Mesendoderm (in vitro differentiated cells): ENCODE measurements around the gene GP1BB.

Experiments used
- DNase-seq: peaks from one replicate; pipeline ENCODE4 v3.0.0; 2013
- H2AK5ac ChIP-seq: 2 replicates; pipeline ENCODE4 v1.6.1; 2013; ENCODE audit warnings: low read length, inconsistent platforms
- H2BK120ac ChIP-seq: 2 replicates; pipeline ENCODE4 v1.6.1; 2013; ENCODE audit warnings: low read depth, mild to moderate bottlenecking, low read length, moderate library complexity, mixed read lengths
- H2BK15ac ChIP-seq: replicated peaks from 2 replicates; pipeline ENCODE4 v1.6.1; 2013; ENCODE audit warnings: low read depth, mild to moderate bottlenecking, moderate library complexity
- H2BK5ac ChIP-seq: 2 replicates; pipeline ENCODE4 v1.6.1; 2013; ENCODE audit warnings: low read length, inconsistent platforms
- H3K18ac ChIP-seq: 2 replicates; pipeline ENCODE4 v1.6.1; 2013; ENCODE audit warnings: mild to moderate bottlenecking, low read length, mixed read lengths
- H3K23ac ChIP-seq: one replicate; pipeline ENCODE4 v1.6.1; 2013; ENCODE audit warnings: low read length
- H3K27ac ChIP-seq: 2 replicates; pipeline ENCODE4 v1.5.1; 2013; ENCODE audit warnings: low read depth, mild to moderate bottlenecking, inconsistent platforms, low read length, moderate library complexity
- H3K27me3 ChIP-seq: 2 replicates; pipeline ENCODE4 v1.6.1; 2013; ENCODE audit warnings: low read length, control low read depth, mild to moderate bottlenecking, inconsistent platforms; ENCODE audit not compliant: insufficient read depth, poor library complexity
- H3K36me3 ChIP-seq: 2 replicates; pipeline ENCODE4 v1.6.1; 2013; ENCODE audit warnings: low read length, inconsistent platforms; ENCODE audit not compliant: control insufficient read depth, insufficient read depth
- H3K4ac ChIP-seq: one replicate; pipeline ENCODE4 v1.6.1; 2013; ENCODE audit warnings: low read depth, mild to moderate bottlenecking, low read length, moderate library complexity
- H3K4me1 ChIP-seq: 2 replicates; pipeline ENCODE4 v1.6.1; 2013; ENCODE audit warnings: low read depth, low read length, inconsistent platforms; ENCODE audit not compliant: control insufficient read depth
- H3K4me2 ChIP-seq: 2 replicates; pipeline ENCODE4 v1.6.1; 2013; ENCODE audit warnings: low read length
- H3K4me3 ChIP-seq: 2 replicates; pipeline ENCODE4 v1.5.1; 2013; ENCODE audit warnings: mild to moderate bottlenecking, low read length
- H3K56ac ChIP-seq: one replicate; pipeline ENCODE4 v1.6.1; 2013; ENCODE audit warnings: low read length
- H3K79me1 ChIP-seq: 2 replicates; pipeline ENCODE4 v1.6.1; 2013; ENCODE audit warnings: low read length, inconsistent platforms
- H3K79me2 ChIP-seq: 2 replicates; pipeline ENCODE4 v1.6.1; 2013; ENCODE audit warnings: mild to moderate bottlenecking, low read length; ENCODE audit not compliant: control insufficient read depth, insufficient read depth
- H3K9ac ChIP-seq: 2 replicates; pipeline ENCODE4 v1.6.1; 2013; ENCODE audit warnings: low read length, inconsistent platforms
- H4K5ac ChIP-seq: one replicate; pipeline ENCODE4 v1.6.1; 2013; ENCODE audit warnings: low read length
- H4K8ac ChIP-seq: one replicate; pipeline ENCODE4 v1.6.1; 2013; ENCODE audit warnings: low read depth, mild to moderate bottlenecking, control low read depth, low read length, moderate library complexity
- WGBS: extraction: QIAGEN DNeasy Blood & Tissue Kit; methylation state at CpG from one replicate; pipeline ENCODE4 v1.1.7; 2013; ENCODE audit warnings: low lambda C conversion rate, missing lambda C conversion rate; ENCODE audit not compliant: insufficient coverage; ENCODE audit errors: extremely low coverage; 5-methylcytosine and 5-hydroxymethylcytosine counted together

The GP1BB gene

DNA sequence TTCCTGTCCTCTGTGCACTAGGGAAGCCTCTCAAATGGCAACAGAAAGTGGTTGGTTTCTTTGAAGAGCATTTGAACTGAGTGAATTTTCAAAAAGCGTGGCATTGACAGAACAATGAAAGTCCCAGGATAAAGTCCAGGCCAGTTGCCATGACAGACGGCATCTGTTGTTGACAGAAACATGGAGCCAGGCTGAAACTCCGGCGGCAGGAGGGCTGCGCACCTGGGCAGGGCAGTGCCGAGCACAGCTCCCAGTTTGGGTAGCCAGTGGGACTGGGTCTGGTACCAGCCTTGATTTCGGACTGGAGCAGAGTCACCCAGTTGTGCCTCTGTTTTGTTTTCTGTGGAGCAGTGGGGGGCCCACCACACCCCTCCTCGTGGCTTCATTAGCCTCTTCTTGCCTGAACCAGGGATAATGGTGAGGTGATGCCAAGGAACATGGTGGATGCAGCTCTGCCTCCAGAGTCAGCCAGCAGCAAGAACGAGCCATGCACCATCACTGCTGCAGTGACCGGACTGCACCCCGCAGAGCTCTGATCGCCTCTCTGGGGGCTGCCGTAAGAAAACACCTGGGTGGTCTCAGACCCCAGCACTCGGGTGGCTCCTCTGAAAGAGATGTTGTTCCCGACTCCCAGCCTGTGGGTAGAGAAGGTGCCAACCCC lies 18.9 kb upstream of the GP1BB start:
- WGBS: no CpG with 5 or more reads among the region's 15 CpGs
- Histone ChIP-seq H3K56ac (peak overlapping the region; percentile 59), H3K4me1 (peaks cover 8% of the 10 kb centered on the region), H2BK5ac (no peak overlapping the region), H4K5ac (no peak overlapping the region), H3K36me3 (no peaks in the 10 kb centered on the region), H3K4me2 (no peak overlapping the region), H2BK15ac (no peak overlapping the region), H4K8ac (no peak overlapping the region), H3K4ac (no peak overlapping the region), H2AK5ac (no peak overlapping the region), H3K4me3 (no peak overlapping the region), H2BK120ac (no peak overlapping the region), H3K23ac (no peak overlapping the region), H3K27ac (no peak overlapping the region), H3K9ac (peak overlapping the region; percentile 16), H3K79me1 (no peaks in the 10 kb centered on the region), H3K27me3 (no peaks in the 10 kb centered on the region), H3K18ac (no peak overlapping the region), H3K79me2 (no peaks in the 10 kb centered on the region)
- no peak for DNase-seq

DNA sequence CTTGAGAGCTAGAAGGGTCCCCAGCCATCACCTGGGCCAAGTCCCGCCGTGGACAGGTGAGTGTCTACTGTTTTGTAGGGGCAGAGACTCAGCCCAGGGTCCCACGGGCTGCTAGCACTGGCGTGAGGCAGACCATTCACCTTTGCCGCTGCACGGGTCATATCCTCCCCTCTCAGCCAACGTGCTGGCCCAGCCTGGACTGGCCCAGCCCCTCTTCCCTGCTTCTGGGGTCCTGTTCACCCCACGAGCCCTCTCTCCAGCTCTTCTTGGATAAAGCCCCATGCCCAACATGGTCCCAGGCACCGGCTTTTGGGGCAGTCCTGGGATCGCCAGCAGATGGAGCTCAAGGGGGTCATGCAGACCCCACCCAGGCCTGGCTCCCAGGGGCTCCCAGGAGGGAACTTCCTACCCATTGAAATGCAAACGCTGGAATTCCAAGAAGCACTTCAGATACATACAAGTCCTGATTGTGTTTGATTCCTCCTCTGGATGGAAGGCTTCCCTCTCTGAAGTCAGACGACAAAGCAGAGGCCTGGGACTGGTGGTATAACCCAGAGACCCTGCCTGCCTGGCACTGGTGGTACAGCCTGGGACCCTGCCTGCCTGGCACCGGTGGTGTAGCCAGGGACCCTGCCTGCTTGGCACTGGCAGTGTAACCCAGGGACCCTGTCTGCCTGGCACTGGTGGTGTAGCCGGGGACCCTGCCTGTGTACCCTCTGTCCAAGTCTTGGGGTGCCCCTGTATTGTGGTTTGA lies 18.0 kb upstream of the GP1BB start:
- Histone ChIP-seq H3K27me3 (no peaks in the 10 kb centered on the region), H3K56ac (peak overlapping the region; percentile 59), H2BK120ac (peak overlapping the region; percentile 67), H3K79me2 (no peaks in the 10 kb centered on the region), H4K8ac (no peak overlapping the region), H3K4me2 (no peak overlapping the region), H2BK15ac (peak overlapping the region; percentile 42), H3K9ac (peak overlapping the region; percentile 15), H3K79me1 (no peaks in the 10 kb centered on the region), H3K18ac (peak overlapping the region; percentile 28), H3K4me1 (peaks cover 14% of the 10 kb centered on the region), H4K5ac (no peak overlapping the region), H3K27ac (no peak overlapping the region), H2BK5ac (peak overlapping the region; percentile 76), H3K4ac (peak overlapping the region; percentile 83), H3K4me3 (no peak overlapping the region), H2AK5ac (no peak overlapping the region), H3K36me3 (no peaks in the 10 kb centered on the region), H3K23ac (no peak overlapping the region)
- peak; percentile 96 for DNase-seq
- no CpG with 5 or more reads among the region's 14 CpGs for WGBS

DNA sequence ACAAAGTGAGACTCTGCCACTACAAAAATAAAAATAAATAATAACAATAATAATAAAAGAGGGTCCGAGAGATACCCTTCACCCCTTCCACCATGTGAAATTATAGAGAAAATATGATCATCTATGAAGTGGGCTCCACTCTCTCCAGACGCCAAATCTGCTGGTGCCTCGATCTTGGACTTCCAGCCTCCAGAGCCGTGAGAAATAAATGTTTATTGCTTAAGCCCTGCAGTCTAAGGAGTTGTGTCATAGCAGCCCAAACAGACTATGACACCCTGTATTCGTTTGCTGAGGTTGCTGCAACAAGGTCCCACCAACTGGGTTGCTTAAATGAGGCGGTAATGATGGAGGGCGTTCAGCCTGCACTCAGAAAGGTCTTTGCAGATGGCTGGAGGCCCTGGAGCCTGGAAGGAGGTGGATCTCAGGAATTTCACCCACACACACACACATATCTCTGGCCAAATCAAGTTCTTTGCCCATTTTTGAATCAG lies 16.6 kb upstream of the GP1BB start:
- no peak overlapping the region for H4K5ac ChIP-seq
- no peaks in the 10 kb centered on the region for H3K27me3 ChIP-seq
- peaks cover 14% of the 10 kb centered on the region for H3K4me1 ChIP-seq
- H3K9ac ChIP-seq: no peak overlapping the region
- H3K79me2 ChIP-seq: no peaks in the 10 kb centered on the region
- H3K36me3 ChIP-seq: no peaks in the 10 kb centered on the region
- H3K56ac ChIP-seq: no peak overlapping the region
- no peak overlapping the region for H3K27ac ChIP-seq
- no peak overlapping the region for H3K4me3 ChIP-seq
- no peak overlapping the region for H3K4ac ChIP-seq
- H4K8ac ChIP-seq: no peak overlapping the region
- DNase-seq: no peak
- H2BK5ac ChIP-seq: peak overlapping the region; percentile 40
- no peak overlapping the region for H2BK15ac ChIP-seq
- no peaks in the 10 kb centered on the region for H3K79me1 ChIP-seq
- no peak overlapping the region for H3K4me2 ChIP-seq
- no peak overlapping the region for H2BK120ac ChIP-seq
- no peak overlapping the region for H2AK5ac ChIP-seq
- no peak overlapping the region for H3K18ac ChIP-seq
- no peak overlapping the region for H3K23ac ChIP-seq
- no CpG with 5 or more reads among the region's 7 CpGs for WGBS

DNA sequence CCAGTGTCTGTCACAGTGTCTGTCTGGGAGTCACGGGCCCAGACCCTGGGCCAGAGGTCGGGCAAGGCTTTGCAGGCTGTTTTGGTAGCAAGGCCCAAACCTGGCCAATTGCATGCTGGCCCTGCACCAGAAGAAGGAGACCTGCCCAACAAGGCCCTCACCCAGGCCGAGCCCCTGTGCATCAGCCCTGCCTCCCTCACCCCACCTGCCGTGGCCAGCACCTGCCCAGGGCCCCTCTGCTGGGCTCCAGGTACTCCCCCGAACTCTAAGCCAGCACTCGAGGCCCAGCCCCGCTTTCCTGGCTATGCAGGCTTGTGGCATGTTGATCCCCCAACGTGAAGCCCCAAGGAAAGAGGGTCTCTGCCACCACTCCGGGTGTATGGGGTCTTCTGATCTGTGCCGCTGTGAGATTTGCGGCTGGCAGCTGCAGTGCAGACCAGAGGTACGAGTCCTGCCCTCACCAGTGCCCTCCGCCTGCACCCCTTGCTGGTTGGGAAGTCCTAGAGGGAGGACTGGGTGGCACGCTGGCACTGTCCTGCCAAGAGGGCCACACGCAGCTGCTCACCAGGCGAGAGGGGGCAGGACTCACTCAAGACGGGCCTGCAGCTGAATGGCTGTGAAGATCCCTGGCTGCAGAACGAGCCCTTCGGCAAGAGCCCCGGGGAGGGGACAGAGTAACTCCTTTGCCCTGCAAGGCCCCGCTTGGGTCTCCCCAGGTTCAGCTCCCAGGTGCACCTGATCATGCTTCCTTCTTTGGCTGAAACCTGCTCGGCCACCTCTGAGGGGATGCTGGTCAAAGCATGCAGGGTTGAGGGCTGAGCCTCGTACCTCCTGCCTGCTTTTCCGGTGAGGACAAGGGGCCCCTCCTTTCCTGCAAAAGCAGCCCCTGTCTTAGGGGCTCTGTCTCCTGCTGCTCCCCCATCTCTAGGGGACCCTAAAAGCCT lies 15.7 kb upstream of the GP1BB start:
- H3K27ac ChIP-seq: no peak overlapping the region
- no peaks in the 10 kb centered on the region for H3K79me2 ChIP-seq
- no peak overlapping the region for H3K4me2 ChIP-seq
- H2AK5ac ChIP-seq: no peak overlapping the region
- H3K4ac ChIP-seq: no peak overlapping the region
- no peaks in the 10 kb centered on the region for H3K79me1 ChIP-seq
- no peaks in the 10 kb centered on the region for H3K27me3 ChIP-seq
- H3K23ac ChIP-seq: no peak overlapping the region
- no peaks in the 10 kb centered on the region for H3K36me3 ChIP-seq
- H3K56ac ChIP-seq: no peak overlapping the region
- H2BK5ac ChIP-seq: no peak overlapping the region
- no peak overlapping the region for H2BK15ac ChIP-seq
- no peak overlapping the region for H3K18ac ChIP-seq
- H3K9ac ChIP-seq: no peak overlapping the region
- H4K5ac ChIP-seq: no peak overlapping the region
- DNase-seq: no peak
- peaks cover 14% of the 10 kb centered on the region for H3K4me1 ChIP-seq
- no CpG with 5 or more reads among the region's 24 CpGs for WGBS
- no peak overlapping the region for H2BK120ac ChIP-seq
- H3K4me3 ChIP-seq: no peak overlapping the region
- H4K8ac ChIP-seq: no peak overlapping the region

DNA sequence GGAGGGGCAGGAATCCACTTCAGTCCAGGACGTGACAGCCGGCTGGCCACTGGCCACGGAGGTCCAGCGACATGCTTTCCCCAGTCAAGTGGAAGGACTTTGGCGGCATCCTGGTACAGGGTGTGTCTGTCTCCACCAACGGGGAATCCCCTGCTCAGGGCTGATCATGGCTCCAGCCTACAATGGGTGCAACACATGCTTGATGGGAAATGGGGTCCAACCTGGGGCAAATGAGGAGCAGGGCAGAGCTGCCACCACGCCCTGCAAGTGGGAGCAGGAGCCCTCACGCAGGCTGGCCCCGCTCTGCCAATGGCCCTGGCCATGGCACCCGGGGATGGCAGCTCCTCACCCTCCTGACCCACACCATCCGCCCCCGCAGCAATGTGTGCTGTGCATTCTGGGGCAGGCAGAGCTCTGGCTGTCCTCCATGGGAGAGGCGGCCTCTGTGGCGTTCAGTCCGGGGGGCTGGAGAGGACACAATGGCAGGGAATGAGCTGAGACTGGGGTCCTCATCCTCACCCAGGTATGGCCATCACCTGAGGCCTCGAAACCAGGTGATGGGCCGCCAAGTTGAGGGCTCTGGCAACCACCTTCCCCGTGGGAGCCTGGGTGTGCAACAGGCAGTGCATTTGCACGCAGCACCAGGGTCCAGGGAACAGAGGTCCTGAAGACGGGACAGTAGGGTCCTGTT lies 14.9 kb upstream of the GP1BB start:
- Histone ChIP-seq H2BK15ac (no peak overlapping the region), H3K79me1 (no peaks in the 10 kb centered on the region), H2BK5ac (no peak overlapping the region), H3K4me2 (no peak overlapping the region), H3K4me3 (no peak overlapping the region), H3K23ac (no peak overlapping the region), H3K79me2 (no peaks in the 10 kb centered on the region), H3K56ac (no peak overlapping the region), H2BK120ac (no peak overlapping the region), H3K18ac (no peak overlapping the region), H3K9ac (no peak overlapping the region), H3K4me1 (peaks cover 14% of the 10 kb centered on the region), H2AK5ac (no peak overlapping the region), H3K27me3 (no peaks in the 10 kb centered on the region), H3K36me3 (no peaks in the 10 kb centered on the region), H4K8ac (no peak overlapping the region), H4K5ac (no peak overlapping the region), H3K4ac (no peak overlapping the region), H3K27ac (no peak overlapping the region)
- WGBS: no CpG with 5 or more reads among the region's 20 CpGs
- DNase-seq: no peak
